HG03039 (cell line): ENCODE data around the gene ALDH16A1.
A peak's percentile ranks its signal among the peaks of the same experiment; 100 is the strongest.
"Not testable (repeated sequence)": the region's sequence is repeated elsewhere in the genome, so short reads cannot be mapped to it uniquely, and the experiment has no call there.

Experiments
- ATAC-seq: cut with Tn5 transposase; IDR thresholded peaks from one replicate; pipeline ENCODE4 v1.9.1; 2021; ENCODE audit warnings: mild to moderate bottlenecking, moderate library complexity; ENCODE audit not compliant: unreplicated experiment

The ALDH16A1 gene

GRCh38 chr19:49439836-49440235, 13.2 kb upstream of the ALDH16A1 start:
- no peak for ATAC-seq

- ATAC-seq = no peak
Measured at GRCh38 chr19:49440439-49441209, 12.4 kb upstream of the ALDH16A1 start.

GRCh38 chr19:49441210-49441959, 11.6 kb upstream of the ALDH16A1 start, which contains the start of gene SLC17A7:
Gene SLC17A7, minus strand, starts transcription at chr19:49441527. Its CDS starts 148 bp downstream, at chr19:49441379.
- no peak for ATAC-seq

- ATAC-seq = no peak
Measured at GRCh38 chr19:49441960-49442350, 11.1 kb upstream of the ALDH16A1 start.

- no peak for ATAC-seq
Measured at GRCh38 chr19:49442354-49442753, 10.7 kb upstream of the ALDH16A1 start.

GRCh38 chr19:49442771-49443365, 10.2 kb upstream of the ALDH16A1 start:
- peak; percentile 15 for ATAC-seq

- ATAC-seq = peak; percentile 63
Measured at GRCh38 chr19:49443366-49444099, 9.5 kb upstream of the ALDH16A1 start.

- not testable (repeated sequence) for ATAC-seq
Measured at GRCh38 chr19:49444100-49444700, 8.8 kb upstream of the ALDH16A1 start.

GRCh38 chr19:49445997-49446396, 7.0 kb upstream of the ALDH16A1 start:
- ATAC-seq = no peak

GRCh38 chr19:49447485-49448431, 5.3 kb upstream of the ALDH16A1 start:
- no peak for ATAC-seq

GRCh38 chr19:49448432-49448786, 4.6 kb upstream of the ALDH16A1 start:
- ATAC-seq = no peak

- no peak for ATAC-seq
Measured at GRCh38 chr19:49450405-49450804, 2.6 kb upstream of the ALDH16A1 start.

GRCh38 chr19:49451430-49452181, 1.4 kb upstream of the ALDH16A1 start, which contains the start of gene PIH1D1:
Gene PIH1D1, minus strand, starts transcription at chr19:49451814. Its CDS starts 240 bp downstream, at chr19:49451574.
- ATAC-seq = peak; percentile 54

GRCh38 chr19:49453757-49454240, 774 bp downstream of the ALDH16A1 start:
- no peak for ATAC-seq

- no peak for ATAC-seq
Measured at GRCh38 chr19:49455773-49456172, 2.7 kb downstream of the ALDH16A1 start.

GRCh38 chr19:49456326-49456725, 3.3 kb downstream of the ALDH16A1 start:
- ATAC-seq = no peak

- no peak for ATAC-seq
Measured at GRCh38 chr19:49458567-49458903, 5.5 kb downstream of the ALDH16A1 start.

GRCh38 chr19:49459388-49459787, 6.4 kb downstream of the ALDH16A1 start:
- no peak for ATAC-seq

GRCh38 chr19:49461130-49461529, 8.1 kb downstream of the ALDH16A1 start:
- not testable (repeated sequence) for ATAC-seq
